ENCODE data around the gene CASQ1.

The CASQ1 gene

GRCh38 chr1:160167056-160167455 is 23.3 kb upstream of the CASQ1 start:
- TF ChIP-seq CTCF (IDR thresholded peaks at IDR 0.05; ENCODE audit: insufficient read depth, low read depth, low read length, missing control alignments): no peak
- H3K4me3 ChIP-seq (ENCODE audit: low read length): no peak overlapping the region

GRCh38 chr1:160167580-160167979 is 22.8 kb upstream of the CASQ1 start:
- no peak for TF ChIP-seq CTCF (IDR thresholded peaks at IDR 0.05; ENCODE audit: insufficient read depth, low read depth, low read length, missing control alignments)
- DNase-seq (ENCODE audit: low read depth): no peak
- H3K4me3 ChIP-seq (ENCODE audit: low read length): no peak overlapping the region

More at GRCh38 chr1:160167056-160167455, 23.3 kb upstream of the CASQ1 start:
- DNase-seq (ENCODE audit: low read depth): peak; percentile 19

GRCh38 chr1:160168016-160168415 is 22.4 kb upstream of the CASQ1 start:
- no peak for DNase-seq (ENCODE audit: low read depth)
- TF ChIP-seq CTCF (IDR thresholded peaks at IDR 0.05; ENCODE audit: insufficient read depth, low read depth, low read length, missing control alignments): no peak
- H3K4me3 ChIP-seq (ENCODE audit: low read length): no peak overlapping the region

- no peak for DNase-seq (ENCODE audit: low read depth)
- TF ChIP-seq CTCF (IDR thresholded peaks at IDR 0.05; ENCODE audit: insufficient read depth, low read depth, low read length, missing control alignments): no peak
- H3K4me3 ChIP-seq (ENCODE audit: low read length): no peak overlapping the region
Observed at GRCh38 chr1:160168609-160169369, 21.6 kb upstream of the CASQ1 start.

GRCh38 chr1:160169553-160170399 is 20.6 kb upstream of the CASQ1 start:
- H3K4me3 ChIP-seq (ENCODE audit: low read length): no peak overlapping the region
- DNase-seq (ENCODE audit: low read depth): no peak
- no peak for TF ChIP-seq CTCF (IDR thresholded peaks at IDR 0.05; ENCODE audit: insufficient read depth, low read depth, low read length, missing control alignments)

- no peak for TF ChIP-seq CTCF (IDR thresholded peaks at IDR 0.05; ENCODE audit: insufficient read depth, low read depth, low read length, missing control alignments)
- no peak overlapping the region for H3K4me3 ChIP-seq (ENCODE audit: low read length)
Observed at GRCh38 chr1:160171354-160171753, 19.0 kb upstream of the CASQ1 start.

More at GRCh38 chr1:160171354-160171753, 19.0 kb upstream of the CASQ1 start:
- peak; percentile 60 for DNase-seq (ENCODE audit: low read depth)

All from epithelial cell of esophagus (primary cell).